HepG2 (cell line): ENCODE measurements around the gene LDAH. TPM values are rescaled to one million over a fixed set of nuclear protein-coding genes. Genes with fewer than 3 reads are reported as not detected.

ENCODE experiments used
- ETV6 ChIP-seq: sonication (generic); formaldehyde crosslinking; conservative IDR thresholded peaks from 2 replicates; pipeline ENCODE4 v1.4.0; 2020; ENCODE audit warnings: missing genetic modification reagents
- EZH2 ChIP-seq: conservative IDR thresholded peaks from 2 replicates; pipeline ENCODE4 v1.6.1; 2012; ENCODE audit warnings: mild to moderate bottlenecking, low read depth, low read length, moderate library complexity
- FOXP4 ChIP-seq: sonication (generic); formaldehyde crosslinking; IDR thresholded peaks from 2 replicates; pipeline ENCODE4 v1.4.0; 2020; ENCODE audit warnings: missing genetic modification reagents
- GTF3A ChIP-seq: sonication (generic); formaldehyde crosslinking; conservative IDR thresholded peaks from 2 replicates; pipeline ENCODE4 v1.4.0; 2020; ENCODE audit warnings: mild to moderate bottlenecking, missing genetic modification reagents
- JUN ChIP-seq: sonication (generic); formaldehyde crosslinking; IDR thresholded peaks from 2 replicates; pipeline ENCODE4 v1.4.0; 2020; ENCODE audit warnings: mild to moderate bottlenecking, missing genetic modification reagents
- MAFK ChIP-seq, 2 experiments: IDR thresholded peaks in 1 of 2; conservative IDR thresholded peaks in 1 of 2; 2 replicates each; pipeline ENCODE4 v1.6.1; 2011; ENCODE audit warnings: improper control_type of control experiment in 2 of 2, low read length in 2 of 2
- RARG ChIP-seq: sonication (generic); formaldehyde crosslinking; IDR thresholded peaks from 2 replicates; pipeline ENCODE4 v1.4.0; 2020; ENCODE audit warnings: low read depth, mild to moderate bottlenecking, missing genetic modification reagents
- STAT5B ChIP-seq: sonication (generic); formaldehyde crosslinking; IDR thresholded peaks from 2 replicates; pipeline ENCODE4 v1.4.0; 2020; ENCODE audit warnings: missing genetic modification reagents
- TARDBP ChIP-seq: sonication (generic); formaldehyde crosslinking; IDR thresholded peaks from 2 replicates; pipeline ENCODE4 v1.8.0; 2022; ENCODE audit warnings: mild to moderate bottlenecking, missing genetic modification reagents
- ZKSCAN5 ChIP-seq: sonication (generic); formaldehyde crosslinking; IDR thresholded peaks from 2 replicates; pipeline ENCODE4 v1.5.1; 2020; ENCODE audit warnings: mild to moderate bottlenecking, missing genetic modification reagents
- ZMYM2 ChIP-seq: sonication (generic); formaldehyde crosslinking; IDR thresholded peaks from 2 replicates; pipeline ENCODE4 v1.8.0; 2022; ENCODE audit warnings: mild to moderate bottlenecking, missing genetic modification reagents
- ZNF17 ChIP-seq: sonication (generic); formaldehyde crosslinking; IDR thresholded peaks from 2 replicates; pipeline ENCODE4 v1.5.0; 2020; ENCODE audit warnings: mild to moderate bottlenecking, missing genetic modification reagents
- ZNF234 ChIP-seq: sonication (generic); formaldehyde crosslinking; conservative IDR thresholded peaks from 2 replicates; pipeline ENCODE4 v1.5.1; 2020; ENCODE audit warnings: mild to moderate bottlenecking, missing genetic modification reagents
- ZNF292 ChIP-seq: sonication (generic); formaldehyde crosslinking; IDR thresholded peaks from 2 replicates; pipeline ENCODE4 v1.8.1; 2022; ENCODE audit warnings: mild to moderate bottlenecking, low read depth, missing genetic modification reagents, borderline replicate concordance
- ZNF331 ChIP-seq: sonication (generic); formaldehyde crosslinking; IDR thresholded peaks from 2 replicates; pipeline ENCODE4 v1.4.0; 2020; ENCODE audit warnings: missing genetic modification reagents
- ZNF446 ChIP-seq: sonication (generic); formaldehyde crosslinking; IDR thresholded peaks from 2 replicates; pipeline ENCODE4 v1.5.0; 2020; ENCODE audit warnings: mild to moderate bottlenecking, missing genetic modification reagents
- ZNF546 ChIP-seq: sonication (generic); formaldehyde crosslinking; conservative IDR thresholded peaks from 2 replicates; pipeline ENCODE4 v1.8.1; 2023; ENCODE audit warnings: mild to moderate bottlenecking, missing genetic modification reagents
- ZNF605 ChIP-seq: sonication (generic); formaldehyde crosslinking; IDR thresholded peaks from 2 replicates; pipeline ENCODE4 v1.8.0; 2022; ENCODE audit warnings: mild to moderate bottlenecking, missing genetic modification reagents
- ZSCAN29 ChIP-seq: sonication (generic); formaldehyde crosslinking; conservative IDR thresholded peaks from 2 replicates; pipeline ENCODE4 v1.4.0; 2020; ENCODE audit warnings: mild to moderate bottlenecking, missing genetic modification reagents
- polyA plus RNA-seq, 8 experiments: library from polyadenylated mRNA; depleted of rRNA in 3 of 8; stranded (reverse) in 7 of 8; unstranded in 1 of 8; fragments of >200 nt; fragmentation: Illumina TruSeq in 4 of 8; extraction: Trizol in 4 of 8; gene quantifications; 2 replicates each; pipeline versions ENCODE4 v1.2.1 to v1.2.3, GENCODE V29; 2011 to 2016; ENCODE audit warnings: low read depth in 4 of 8, missing spikeins in 1 of 8, mixed read lengths in 1 of 8; ENCODE audit not compliant: insufficient read depth in 1 of 8
- total RNA-seq, 5 experiments: library from RNA; depleted of rRNA; stranded (reverse); fragments of >200 nt; fragmentation: Illumina TruSeq; extraction: Trizol; gene quantifications; 2 replicates each; pipeline ENCODE4 v1.2.3, GENCODE V29; 2016; ENCODE audit warnings: low read depth in 1 of 5
- TF ChIP-seq, protein P1 (sequence below): sonication (generic); formaldehyde crosslinking; conservative IDR thresholded peaks from 2 replicates; pipeline ENCODE4 v1.4.0; 2020; ENCODE audit warnings: missing genetic modification reagents
- TF ChIP-seq, protein P2 (sequence below): sonication (generic); formaldehyde crosslinking; IDR thresholded peaks from 2 replicates; pipeline ENCODE4 v1.5.1; 2020; ENCODE audit warnings: missing genetic modification reagents, mild to moderate bottlenecking, borderline replicate concordance
- TF ChIP-seq, protein P3 (sequence below): sonication (generic); formaldehyde crosslinking; IDR thresholded peaks from 2 replicates; pipeline ENCODE4 v1.4.0; 2020; ENCODE audit warnings: missing genetic modification reagents, borderline replicate concordance
- TF ChIP-seq, protein P4 (sequence below): sonication (generic); formaldehyde crosslinking; IDR thresholded peaks from 2 replicates; pipeline ENCODE4 v1.8.0; 2022; ENCODE audit warnings: low read depth, missing genetic modification reagents

LDAH gene
- total and polyA plus RNA-seq, 2 of the 13 experiments (the other 11 are each of a cell fraction or from before 2014, with no cell fraction given) = 28.8 to 46.2 TPM

GRCh38 chr2:20676353-20677215 is 146.3 kb downstream of the LDAH start (continued):
- TF ChIP-seq STAT5B (no peak), ZKSCAN5 (CRISPR knock-in tag) (no peak; the same call in 1 of the 2 replicates), ZNF17 (CRISPR knock-in tag) (no peak), ZNF546 (CRISPR knock-in tag) (no peak), ZSCAN29 (CRISPR knock-in tag) (no peak; the same call in 1 of the 2 replicates), ZNF292 (CRISPR knock-in tag) (peak; percentile 96; the same call in 1 of the 2 replicates), GTF3A (no peak), RARG (CRISPR knock-in tag) (no peak), TARDBP (CRISPR knock-in tag) (peak; percentile 97), ZNF446 (CRISPR knock-in tag) (no peak), FOXP4 (CRISPR knock-in tag) (peak; percentile 93), ZMYM2 (CRISPR knock-in tag) (0 out of 2 replicates have a peak, but pooled peaks have one; percentile 29), ZNF605 (CRISPR knock-in tag) (peak; percentile 84), ETV6 (CRISPR knock-in tag) (no peak), JUN (CRISPR knock-in tag) (peak; percentile 93), EZH2 (no peak), ZNF234 (CRISPR knock-in tag) (no peak), ZNF331 (CRISPR knock-in tag) (peak; percentile 97), MAFK (conservative IDR thresholded peaks at IDR 0.05 in 1 of 2, IDR thresholded peaks at IDR 0.05 in 1 of 2; ENCODE audit: low read length in 2 of 2) (no peak)
- TF ChIP-seq, protein P1, sequence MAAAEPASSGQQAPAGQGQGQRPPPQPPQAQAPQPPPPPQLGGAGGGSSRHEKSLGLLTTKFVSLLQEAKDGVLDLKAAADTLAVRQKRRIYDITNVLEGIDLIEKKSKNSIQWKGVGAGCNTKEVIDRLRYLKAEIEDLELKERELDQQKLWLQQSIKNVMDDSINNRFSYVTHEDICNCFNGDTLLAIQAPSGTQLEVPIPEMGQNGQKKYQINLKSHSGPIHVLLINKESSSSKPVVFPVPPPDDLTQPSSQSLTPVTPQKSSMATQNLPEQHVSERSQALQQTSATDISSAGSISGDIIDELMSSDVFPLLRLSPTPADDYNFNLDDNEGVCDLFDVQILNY (CRISPR knock-in tag) = no peak
- TF ChIP-seq, protein P2, sequence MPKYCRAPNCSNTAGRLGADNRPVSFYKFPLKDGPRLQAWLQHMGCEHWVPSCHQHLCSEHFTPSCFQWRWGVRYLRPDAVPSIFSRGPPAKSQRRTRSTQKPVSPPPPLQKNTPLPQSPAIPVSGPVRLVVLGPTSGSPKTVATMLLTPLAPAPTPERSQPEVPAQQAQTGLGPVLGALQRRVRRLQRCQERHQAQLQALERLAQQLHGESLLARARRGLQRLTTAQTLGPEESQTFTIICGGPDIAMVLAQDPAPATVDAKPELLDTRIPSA (CRISPR knock-in tag) = no peak
- TF ChIP-seq, protein P3, sequence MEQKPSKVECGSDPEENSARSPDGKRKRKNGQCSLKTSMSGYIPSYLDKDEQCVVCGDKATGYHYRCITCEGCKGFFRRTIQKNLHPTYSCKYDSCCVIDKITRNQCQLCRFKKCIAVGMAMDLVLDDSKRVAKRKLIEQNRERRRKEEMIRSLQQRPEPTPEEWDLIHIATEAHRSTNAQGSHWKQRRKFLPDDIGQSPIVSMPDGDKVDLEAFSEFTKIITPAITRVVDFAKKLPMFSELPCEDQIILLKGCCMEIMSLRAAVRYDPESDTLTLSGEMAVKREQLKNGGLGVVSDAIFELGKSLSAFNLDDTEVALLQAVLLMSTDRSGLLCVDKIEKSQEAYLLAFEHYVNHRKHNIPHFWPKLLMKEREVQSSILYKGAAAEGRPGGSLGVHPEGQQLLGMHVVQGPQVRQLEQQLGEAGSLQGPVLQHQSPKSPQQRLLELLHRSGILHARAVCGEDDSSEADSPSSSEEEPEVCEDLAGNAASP = peak; percentile 89
- TF ChIP-seq, protein P4, sequence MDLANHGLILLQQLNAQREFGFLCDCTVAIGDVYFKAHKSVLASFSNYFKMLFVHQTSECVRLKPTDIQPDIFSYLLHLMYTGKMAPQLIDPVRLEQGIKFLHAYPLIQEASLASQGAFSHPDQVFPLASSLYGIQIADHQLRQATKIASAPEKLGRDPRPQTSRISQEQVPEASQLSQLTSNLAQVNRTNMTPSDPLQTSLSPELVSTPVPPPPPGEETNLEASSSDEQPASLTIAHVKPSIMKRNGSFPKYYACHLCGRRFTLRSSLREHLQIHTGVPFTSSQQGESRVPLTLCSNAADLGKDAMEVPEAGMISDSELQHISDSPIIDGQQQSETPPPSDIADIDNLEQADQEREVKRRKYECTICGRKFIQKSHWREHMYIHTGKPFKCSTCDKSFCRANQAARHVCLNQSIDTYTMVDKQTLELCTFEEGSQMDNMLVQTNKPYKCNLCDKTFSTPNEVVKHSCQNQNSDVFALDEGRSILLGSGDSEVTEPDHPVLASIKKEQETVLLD (CRISPR knock-in tag) = no peak
